HG03575 (cell line): Measurements from ENCODE around the gene CFAP61.

Experiments
- ATAC-seq: cut with Tn5 transposase; IDR thresholded peaks from one replicate; pipeline ENCODE4 v1.9.1; 2021; ENCODE audit not compliant: unreplicated experiment, insufficient number of reproducible peaks, low FRiP score; ENCODE audit errors: extremely low read depth

CFAP61 gene

DNA sequence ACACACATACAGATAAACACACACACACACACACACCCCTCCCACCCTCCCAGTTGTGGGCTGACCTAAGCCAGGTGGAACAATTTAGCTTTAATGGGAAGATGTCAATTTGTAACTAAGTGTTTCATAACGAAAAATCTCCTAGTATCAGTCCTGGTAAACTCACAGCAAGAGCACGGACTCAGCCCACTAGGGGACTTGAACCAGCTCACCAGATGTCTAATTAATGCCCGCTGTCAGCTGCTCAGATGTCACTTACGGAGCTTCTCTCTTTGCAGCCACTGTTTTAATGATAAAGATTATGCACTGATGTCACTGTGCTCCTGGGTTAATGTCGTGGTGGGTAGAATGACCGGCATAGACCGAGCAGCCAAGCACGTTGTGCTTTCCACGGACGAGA lies 199.0 kb downstream of the CFAP61 start:
- no peak for ATAC-seq

DNA sequence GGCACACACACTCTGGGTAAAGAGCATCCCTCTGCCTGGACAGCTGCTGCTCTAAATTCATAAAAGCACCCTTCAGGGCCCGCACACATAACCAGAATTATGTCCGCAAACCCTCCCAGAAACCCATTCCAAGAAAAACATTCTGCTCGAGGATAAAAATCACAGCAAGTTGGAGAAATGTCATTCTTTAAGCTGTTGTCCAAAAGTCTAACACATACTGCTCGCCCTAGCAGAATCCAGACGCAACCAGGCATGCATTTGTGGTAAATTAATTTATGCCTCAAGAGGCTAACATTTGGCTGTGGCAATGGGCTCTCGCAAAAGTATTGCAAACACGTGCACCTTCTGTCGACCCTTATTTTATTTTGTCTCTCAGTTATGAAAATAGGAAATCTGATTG lies 199.5 kb downstream of the CFAP61 start:
- no peak for ATAC-seq

DNA sequence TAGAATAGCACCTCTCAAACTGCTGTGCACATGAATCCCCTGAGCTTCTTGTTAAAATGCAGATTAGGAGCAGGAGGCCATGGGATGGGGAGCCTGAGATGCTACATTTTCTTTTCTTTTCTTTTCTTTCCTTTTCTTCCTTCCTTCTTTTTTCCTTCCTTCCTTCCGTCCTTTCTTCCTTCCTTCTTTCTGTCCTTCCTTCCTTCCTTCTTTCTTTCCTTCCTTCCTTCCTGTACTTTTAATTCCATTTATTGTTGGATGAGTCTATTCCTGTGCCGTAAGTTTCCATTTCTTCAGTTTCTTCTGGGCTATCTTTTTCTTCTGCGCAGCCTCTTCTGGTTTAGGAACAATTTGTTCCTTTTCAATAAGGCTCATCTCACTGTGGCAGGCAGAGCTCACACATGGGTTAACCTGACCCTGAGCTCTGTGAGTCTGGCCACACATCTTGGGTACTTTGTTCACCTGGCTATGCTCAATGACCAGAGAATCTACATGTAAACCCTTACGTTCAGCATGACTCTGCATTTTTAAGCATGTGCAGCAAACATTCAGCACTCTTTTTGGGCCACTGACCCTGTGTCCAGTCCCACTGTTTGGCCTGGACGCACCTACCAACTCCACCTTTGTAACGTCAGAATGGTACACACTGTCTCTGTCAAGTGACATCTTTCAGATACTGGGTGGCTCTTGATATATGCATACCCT lies 200.9 kb downstream of the CFAP61 start:
- ATAC-seq: no peak

DNA sequence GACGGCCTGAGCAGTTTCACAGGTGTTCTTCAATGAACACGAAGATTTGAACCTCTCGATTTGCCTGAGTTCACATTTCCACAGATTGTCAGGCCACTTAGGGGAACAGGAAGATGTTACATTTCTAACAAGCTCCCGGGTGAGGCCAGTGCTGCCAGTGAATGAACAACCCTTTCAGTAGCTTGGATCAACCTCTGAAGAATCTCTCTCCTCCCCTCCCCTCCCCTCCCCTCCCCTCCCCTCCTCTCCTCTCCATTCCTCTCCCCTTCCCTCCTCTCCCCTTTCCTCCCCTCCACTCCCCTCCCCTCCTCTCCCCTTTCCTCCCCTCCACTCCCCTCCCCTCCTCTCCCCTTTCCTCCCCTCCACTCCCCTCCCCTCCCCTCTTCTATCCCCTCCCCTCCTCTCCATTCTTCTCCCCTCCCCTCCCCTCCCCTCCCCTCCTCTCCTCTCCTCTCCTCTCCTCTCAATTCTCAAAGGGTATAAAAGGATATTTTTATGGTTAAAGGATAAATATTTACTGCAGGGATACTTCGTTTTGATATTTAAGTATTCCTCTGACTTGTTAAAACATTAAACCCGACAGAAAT lies 201.5 kb downstream of the CFAP61 start:
- no peak for ATAC-seq

DNA sequence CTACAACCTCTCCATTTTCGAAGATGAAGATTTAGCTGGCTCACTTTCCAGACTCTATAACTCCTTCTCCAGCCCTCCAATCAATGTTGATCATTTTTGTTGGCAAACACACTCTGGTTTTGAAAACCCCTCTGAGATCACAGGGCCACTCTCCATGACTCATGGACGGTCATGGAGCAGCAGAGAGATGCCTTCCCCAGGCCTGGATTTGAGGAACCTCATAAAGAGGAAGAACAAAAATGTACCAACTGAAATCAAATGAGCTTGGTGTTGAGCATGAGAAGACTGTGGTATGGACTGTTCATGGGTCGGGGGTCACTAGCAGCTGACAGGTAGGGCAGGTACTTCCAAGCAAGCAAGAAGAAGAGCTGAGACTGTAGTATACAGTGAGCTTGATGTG lies 202.8 kb downstream of the CFAP61 start:
- no peak for ATAC-seq

DNA sequence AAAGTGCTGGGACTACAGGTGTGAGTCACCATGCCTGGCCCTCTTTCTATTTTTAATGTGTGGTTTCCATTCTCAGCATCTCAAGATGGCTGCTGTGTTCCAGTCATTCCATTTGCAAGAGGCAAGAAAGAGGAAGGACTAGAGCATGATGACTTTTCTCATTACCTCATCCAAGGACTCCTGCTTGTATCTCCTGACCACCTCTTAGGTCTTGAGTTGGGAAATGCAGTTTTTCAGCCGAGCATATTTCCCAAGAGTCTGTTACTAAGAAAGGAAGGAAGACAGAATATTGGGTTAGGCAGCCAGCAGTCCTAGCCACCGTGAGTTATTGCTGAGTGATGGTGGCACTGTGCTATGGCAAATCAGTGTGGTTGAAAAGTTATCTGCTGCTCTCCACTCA lies 207.2 kb downstream of the CFAP61 start:
- ATAC-seq: no peak

DNA sequence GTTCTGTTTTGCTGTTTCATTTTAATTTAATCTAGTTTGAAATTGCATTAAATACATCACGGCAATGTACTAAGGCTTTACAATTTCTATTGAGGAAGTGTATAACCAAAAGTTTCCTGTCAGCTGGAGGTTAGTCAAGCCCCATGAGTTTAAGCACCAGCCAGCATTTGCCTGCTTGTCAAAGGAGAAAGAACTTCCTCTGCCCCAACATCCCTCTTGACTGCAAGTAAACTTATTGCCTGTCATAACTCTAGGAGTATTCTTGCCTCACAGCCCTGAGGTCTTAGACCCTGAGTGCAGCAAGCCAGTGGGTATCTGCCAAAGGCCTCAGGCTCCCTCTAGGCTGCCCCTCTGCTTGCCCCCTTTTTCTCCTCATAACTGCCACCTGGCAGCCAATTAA lies 208.8 kb downstream of the CFAP61 start:
- no peak for ATAC-seq

DNA sequence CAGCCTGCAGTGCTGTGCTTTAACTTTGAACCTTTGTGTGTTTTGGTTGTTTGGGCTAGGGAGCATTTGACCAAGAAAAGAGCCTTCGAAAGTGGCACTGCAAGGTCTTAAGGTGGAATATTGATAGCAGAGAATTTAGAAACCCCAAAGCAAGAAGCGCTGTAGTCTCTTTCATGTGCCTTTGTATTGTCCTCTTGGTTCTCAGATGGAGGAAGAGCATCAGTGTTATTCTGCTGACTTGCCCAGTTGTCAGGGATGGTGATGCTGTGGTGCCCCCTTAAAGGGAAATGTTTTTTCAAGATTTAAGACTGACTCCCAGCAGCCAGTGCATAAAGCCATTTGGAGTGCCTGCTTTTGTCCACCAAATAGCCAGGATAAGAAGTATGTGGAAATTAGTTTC lies 212.9 kb downstream of the CFAP61 start:
- no peak for ATAC-seq

DNA sequence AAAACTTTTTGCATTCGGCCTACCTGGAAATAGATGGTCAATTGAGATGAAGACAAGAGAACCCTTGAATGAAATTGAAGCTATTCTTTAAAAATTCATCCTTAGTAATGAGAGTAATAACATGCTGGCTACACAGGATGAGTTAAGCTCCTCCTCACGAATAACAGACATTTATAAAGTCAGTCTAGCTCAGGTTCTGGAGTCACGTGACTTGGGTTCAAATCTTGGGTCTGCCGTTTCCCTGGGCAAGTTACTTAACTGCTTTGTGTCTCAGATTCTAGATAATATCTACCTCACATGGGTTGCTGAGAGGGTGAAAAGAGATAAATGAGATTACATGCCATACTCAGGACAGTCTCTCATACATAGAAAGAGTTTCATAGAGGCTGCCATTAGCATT lies 214.2 kb downstream of the CFAP61 start:
- no peak for ATAC-seq

DNA sequence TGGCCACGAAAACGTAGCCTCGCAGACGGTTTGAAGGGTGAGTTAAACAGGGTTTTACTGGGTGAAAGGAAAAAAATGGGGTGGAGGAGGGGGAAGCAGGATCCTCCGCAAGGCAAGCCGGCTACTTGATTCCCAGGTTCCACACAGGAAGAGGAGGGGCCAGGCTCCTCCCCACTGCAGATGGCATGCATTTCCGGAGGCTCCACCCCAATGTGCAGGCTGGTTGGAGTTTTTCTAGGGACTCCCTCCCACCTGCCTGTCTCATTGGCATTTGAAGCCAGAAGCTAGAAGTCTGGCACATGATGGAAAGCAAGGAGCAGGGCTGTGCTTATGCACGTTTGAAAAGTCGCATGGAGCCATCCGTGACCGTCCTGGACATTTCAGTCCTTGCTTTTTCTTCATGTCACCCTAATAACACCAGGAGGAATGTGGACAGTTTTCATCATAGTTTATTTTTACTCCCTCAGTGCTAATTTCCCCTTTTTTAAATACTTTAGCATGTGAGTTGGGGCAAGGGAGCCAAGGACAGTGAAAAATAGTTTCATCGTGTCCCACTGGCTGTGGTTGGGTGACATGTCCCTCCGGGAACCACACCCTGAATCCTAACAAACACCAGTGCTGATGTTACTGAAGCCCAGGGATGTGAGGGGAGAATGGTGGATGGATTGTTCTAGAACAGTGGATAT lies 215.5 kb downstream of the CFAP61 start:
- no peak for ATAC-seq

DNA sequence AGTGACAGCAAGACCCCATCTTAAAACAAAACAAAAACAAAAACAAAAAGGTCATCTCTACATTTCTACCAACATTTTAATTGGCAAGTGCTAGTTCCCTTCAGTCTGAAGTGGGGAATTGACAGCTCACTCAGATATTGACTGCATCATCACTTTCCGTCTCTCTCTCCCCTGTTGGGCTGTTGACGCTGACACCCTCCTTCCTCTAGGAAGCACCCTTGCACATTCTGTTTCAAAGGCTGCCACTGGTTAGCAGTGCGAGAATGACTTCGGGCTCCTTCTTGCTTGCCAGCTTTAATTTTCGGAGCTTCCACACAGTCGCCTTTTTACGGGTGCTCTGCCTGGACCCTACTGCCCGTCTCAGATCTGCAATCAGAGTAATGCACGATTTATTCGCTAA lies 218.9 kb downstream of the CFAP61 start:
- no peak for ATAC-seq

DNA sequence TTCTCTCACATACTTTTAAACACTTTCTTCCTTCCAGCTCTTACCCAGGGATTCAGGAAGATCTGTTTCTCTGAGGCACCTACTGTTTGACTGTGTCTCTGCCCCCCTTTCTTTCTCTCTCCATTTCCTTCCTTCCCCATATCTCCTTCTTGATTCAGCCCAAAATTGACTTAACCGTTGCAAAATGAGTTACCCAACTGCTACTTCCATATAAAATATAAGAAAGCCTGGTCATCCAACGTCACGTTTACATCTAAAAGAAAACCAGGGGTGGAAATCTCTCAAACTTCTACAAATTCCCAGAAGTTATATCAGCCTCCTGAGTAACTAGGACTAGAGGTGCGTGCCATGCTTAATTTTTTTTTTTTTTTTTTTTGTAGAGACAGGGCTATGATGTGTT lies 220.4 kb downstream of the CFAP61 start:
- ATAC-seq: no peak

DNA sequence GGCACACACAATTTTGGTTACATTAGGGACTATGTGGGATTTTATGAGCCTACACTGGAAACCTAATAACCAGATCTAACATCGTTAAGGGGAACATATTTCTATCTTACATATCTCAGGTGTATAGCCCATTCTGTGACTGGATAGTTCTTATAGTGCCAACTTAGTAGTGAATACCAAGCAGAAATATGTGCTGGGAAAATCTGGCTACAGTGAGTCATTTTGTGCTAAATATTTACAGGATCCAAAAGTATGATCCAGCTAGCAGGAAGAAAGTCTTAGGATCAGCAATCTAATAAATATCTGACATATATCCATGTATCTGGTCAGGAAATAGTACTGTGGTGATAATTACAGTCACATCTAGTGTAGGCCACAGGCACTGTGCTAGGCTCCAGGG lies 221.0 kb downstream of the CFAP61 start:
- no peak for ATAC-seq

DNA sequence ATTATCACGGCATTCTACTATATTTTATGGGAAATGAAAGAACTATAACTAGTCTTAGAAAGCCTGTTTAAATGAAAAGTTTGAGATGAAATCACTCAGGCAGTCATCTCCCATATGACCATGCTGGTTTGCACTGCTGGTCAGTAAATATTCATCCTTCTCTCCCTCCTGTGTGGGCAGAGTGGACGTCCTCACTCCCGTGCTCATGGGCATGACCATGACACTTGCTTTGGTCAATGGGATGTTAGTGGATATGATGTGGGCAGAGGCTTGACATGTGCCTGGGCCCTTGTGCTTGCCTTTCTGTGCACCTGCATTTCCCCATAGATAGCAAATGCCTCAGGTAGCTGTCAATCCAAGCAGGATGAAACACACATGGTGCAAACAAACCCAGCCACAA lies 222.5 kb downstream of the CFAP61 start:
- no peak for ATAC-seq

DNA sequence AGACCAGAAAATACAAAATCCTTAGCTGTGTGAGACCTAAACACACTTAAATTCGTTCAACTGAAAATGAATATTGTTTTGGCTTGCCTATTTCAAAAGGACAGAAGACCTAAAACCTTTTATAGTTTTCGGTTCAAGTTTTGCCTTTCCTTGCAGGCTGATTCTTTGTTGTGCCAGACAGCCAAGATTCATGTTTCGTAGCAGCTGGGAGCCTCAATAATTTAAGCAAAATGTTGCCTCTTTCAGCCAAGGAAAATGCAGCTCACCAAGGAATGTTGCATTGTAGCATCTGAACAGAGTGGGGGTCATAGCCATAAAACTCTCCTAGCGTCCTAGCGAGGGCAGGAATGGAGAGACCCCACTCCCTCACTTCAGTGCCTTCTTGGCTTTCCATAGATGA lies 223.3 kb downstream of the CFAP61 start:
- ATAC-seq: no peak

DNA sequence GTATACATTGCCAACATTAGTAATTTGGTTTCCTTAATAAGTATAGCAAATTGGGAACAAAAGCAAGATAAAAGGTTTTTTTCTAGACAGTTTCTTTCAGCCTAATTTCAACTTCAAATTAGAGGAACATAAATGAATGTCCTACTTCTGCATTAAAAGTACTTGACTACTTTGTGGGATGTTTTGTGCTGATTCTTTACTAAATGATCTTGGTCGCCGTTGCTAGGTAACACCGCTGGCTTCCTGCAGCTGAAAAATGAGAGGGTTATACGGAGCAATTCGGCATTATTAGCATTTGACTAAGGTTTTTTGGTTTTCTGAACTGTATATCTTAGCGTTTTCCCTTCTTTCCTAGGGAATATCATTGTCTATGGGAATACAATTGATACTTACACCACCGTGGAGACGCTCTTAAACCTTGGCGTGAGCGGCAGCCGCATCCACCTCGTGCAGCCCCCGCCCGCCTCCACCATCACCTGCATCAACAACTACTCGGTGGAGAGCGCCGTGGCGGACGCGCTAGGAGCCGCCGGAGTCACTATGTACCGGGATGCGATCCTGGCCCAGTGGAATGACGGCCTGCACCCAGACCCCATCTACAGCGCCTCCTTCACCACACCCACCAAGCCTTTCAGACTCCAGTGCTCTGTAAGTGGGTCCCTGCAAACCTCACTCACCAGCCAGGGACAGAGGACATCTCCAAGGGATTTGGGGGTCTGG lies 224.6 kb downstream of the CFAP61 start:
- no peak for ATAC-seq

DNA sequence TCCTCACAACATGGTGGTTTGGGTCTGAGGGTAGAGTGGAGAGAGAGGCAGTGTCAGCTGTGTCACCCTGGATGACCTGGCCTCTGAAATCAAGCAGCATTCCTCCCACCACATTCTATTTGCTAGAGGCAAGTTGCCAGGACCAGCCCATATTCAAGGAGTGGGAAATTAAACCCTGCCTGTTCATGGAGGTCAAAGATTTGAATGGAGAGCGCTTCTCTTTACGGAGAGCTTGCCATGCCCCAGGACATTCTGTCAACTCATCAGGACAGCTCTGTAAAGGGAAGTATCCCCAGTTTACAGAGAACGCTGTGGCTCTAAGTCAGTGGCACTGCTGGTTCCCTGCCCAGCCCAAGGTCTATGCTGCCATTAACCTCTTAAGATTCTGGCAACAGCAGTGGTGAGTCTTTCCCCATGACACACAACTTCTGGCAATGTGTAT lies 225.6 kb downstream of the CFAP61 start:
- no peak for ATAC-seq

DNA sequence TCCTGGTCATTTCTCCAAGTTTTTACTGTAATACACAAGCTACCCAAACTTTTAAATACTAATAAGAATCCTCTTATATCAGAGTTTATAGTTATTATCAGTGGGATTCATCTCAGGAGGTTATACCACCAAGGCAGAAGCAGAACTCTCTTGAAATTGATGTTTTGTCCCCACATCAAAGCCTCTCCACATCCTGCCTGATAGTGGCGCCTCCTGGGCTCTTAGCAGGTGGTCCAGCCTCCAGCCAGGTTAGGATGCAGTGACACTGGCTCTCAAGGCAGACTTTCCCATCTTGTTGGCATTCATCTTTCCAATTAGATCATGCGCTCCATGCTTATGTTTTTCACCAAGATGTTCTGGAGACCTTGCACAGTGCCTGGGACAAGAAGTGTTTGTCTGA lies 233.7 kb downstream of the CFAP61 start:
- ATAC-seq: no peak

DNA sequence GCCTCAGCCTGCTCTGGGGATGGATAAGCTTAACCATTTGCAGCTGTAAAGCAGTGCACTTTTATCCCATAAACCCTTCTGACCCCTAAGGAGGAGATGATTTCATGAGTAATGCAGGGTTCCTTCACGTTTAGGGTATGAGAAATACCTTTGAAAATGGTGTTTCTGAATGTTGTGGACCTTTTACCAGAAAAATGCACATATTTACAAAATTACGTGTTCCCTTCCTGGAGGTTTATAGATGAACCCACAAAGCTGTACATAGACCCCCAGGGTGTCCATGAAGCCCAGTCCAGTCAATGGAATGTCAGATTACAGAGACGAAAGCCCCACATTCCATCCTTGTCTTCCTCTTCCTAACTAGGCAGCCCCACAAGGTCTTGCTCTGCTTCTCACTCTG lies 237.0 kb downstream of the CFAP61 start:
- no peak for ATAC-seq

DNA sequence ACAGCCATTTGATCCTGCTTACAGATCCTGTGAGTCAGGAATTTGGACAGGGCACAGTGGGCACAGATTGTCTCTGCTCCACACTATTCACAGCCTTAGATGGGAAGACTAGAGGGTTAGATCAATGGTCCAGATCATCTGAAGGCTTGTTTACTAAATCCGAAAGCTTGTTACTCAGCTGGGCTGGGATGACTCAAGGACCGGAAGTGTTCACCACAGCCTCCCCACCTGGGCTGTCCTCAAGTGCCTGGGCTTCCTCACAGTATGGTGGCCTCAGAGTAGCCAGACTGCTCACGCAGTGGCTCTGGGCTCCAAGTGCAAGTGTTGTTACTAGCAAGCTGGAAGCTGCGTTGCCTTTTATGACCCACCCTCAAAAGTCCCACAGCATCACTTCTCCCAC lies 240.1 kb downstream of the CFAP61 start:
- ATAC-seq: no peak
